ENCODE results near the gene SLC35G3. TPM values are rescaled to one million over a fixed set of nuclear protein-coding genes. Genes with fewer than 3 reads are reported as not detected.

SLC35G3 gene
- total and polyA plus RNA-seq, 2 of the 13 experiments (the other 11 are each of a cell fraction or from before 2014, with no cell fraction given): not detected

GRCh38 chr17:35229638-35230037 lies 35.4 kb upstream of the SLC35G3 start:
- H3K4me2 ChIP-seq (ENCODE audit: low read depth, low read length): no peak overlapping the region
- DNase-seq (ENCODE audit: low spot score) (no peak), FAIRE-seq (no peak), ATAC-seq (no peak)
- H3K27me3 ChIP-seq (ENCODE audit: control insufficient read depth in 1 of 2, insufficient read depth in 2 of 2, low read length in 2 of 2): peaks cover 0 to 3% of the 10 kb centered on the region in 2 experiments; a peak in 2 of 5 replicates
- in situ Hi-C loops (cut with HindIII; ENCODE audit: extremely low pct_ligation_motif_present, low pct_unique_long_range_greater_than_20kb): no loop called here
- H3K4me1 ChIP-seq (ENCODE audit: insufficient read depth, low read length): no peaks in the 10 kb centered on the region
- H3K4me3 ChIP-seq (replicated peaks in 1 of 3; ENCODE audit: insufficient read depth in 1 of 3, low read depth in 2 of 3, low read length in 3 of 3): no peak overlapping the region
- no peak overlapping the region for H2AFZ ChIP-seq (ENCODE audit: low read length)
- H3K27ac ChIP-seq (ENCODE audit: extremely low read length, insufficient read depth, low read length): no peak overlapping the region
- H3K36me3 ChIP-seq (replicated peaks in 1 of 2; ENCODE audit: control insufficient read depth in 1 of 2, insufficient read depth in 2 of 2, low read length in 2 of 2): no peaks in the 10 kb centered on the region
- 0% methylated on average over 1 of the region's 1 CpG for WGBS (ENCODE audit: low lambda C conversion rate)
- ChIA-PET POLR2A (no interaction called here), CTCF (ENCODE audit: low intra/inter-chr PET ratio, low total read pairs) (no interaction called here)
- H3K9ac ChIP-seq (ENCODE audit: insufficient read depth, low read depth, low read length): no peak overlapping the region
- BruUV-seq (replicated peaks): no TSS peak
- TF ChIP-seq MXI1 (IDR thresholded peaks at IDR 0.05; ENCODE audit: borderline replicate concordance, low read depth, low read length): no peak
- TF ChIP-seq ZNF570 (CRISPR knock-in tag; IDR thresholded peaks at IDR 0.05; ENCODE audit: borderline replicate concordance): no peak
- no peak for TF ChIP-seq ZNF703 (CRISPR knock-in tag; IDR thresholded peaks at IDR 0.05; ENCODE audit: borderline replicate concordance)
- no peaks in the 10 kb centered on the region for H3K79me2 ChIP-seq (ENCODE audit: insufficient read depth, low read length)
- H4K20me1 ChIP-seq (ENCODE audit: insufficient read depth, low read length): no peaks in the 10 kb centered on the region
- intact Hi-C loops (cut with micrococcal nuclease; ENCODE audit: unreplicated experiment): no loop called here
- H3K9me3 ChIP-seq (ENCODE audit: low read length): no peaks in the 10 kb centered on the region

GRCh38 chr17:35227546-35227945 lies 33.4 kb upstream of the SLC35G3 start:
- in situ Hi-C loops (cut with HindIII; ENCODE audit: extremely low pct_ligation_motif_present, low pct_unique_long_range_greater_than_20kb): no loop called here
- ChIA-PET POLR2A (no interaction called here), CTCF (ENCODE audit: low intra/inter-chr PET ratio, low total read pairs) (no interaction called here)
- Histone ChIP-seq H3K79me2 (ENCODE audit: insufficient read depth, low read length) (no peaks in the 10 kb centered on the region), H4K20me1 (ENCODE audit: insufficient read depth, low read length) (no peaks in the 10 kb centered on the region), H3K4me1 (ENCODE audit: insufficient read depth, low read length) (no peaks in the 10 kb centered on the region), H2AFZ (ENCODE audit: low read length) (no peak overlapping the region), H3K36me3 (replicated peaks in 1 of 2; ENCODE audit: control insufficient read depth in 1 of 2, insufficient read depth in 2 of 2, low read length in 2 of 2) (no peaks in the 10 kb centered on the region), H3K4me3 (replicated peaks in 1 of 3; ENCODE audit: insufficient read depth in 1 of 3, low read depth in 2 of 3, low read length in 3 of 3) (no peak overlapping the region), H3K9me3 (ENCODE audit: low read length) (peaks cover 3% of the 10 kb centered on the region; the same call in 1 of the 2 replicates), H3K9ac (ENCODE audit: insufficient read depth, low read depth, low read length) (no peak overlapping the region), H3K27me3 (ENCODE audit: control insufficient read depth in 1 of 2, insufficient read depth in 2 of 2, low read length in 2 of 2) (peaks cover 0 to 3% of the 10 kb centered on the region in 2 experiments; a peak in 2 of 5 replicates), H3K4me2 (ENCODE audit: low read depth, low read length) (no peak overlapping the region), H3K27ac (ENCODE audit: extremely low read length, insufficient read depth, low read length) (no peak overlapping the region)
- no peak for FAIRE-seq
- BruUV-seq (replicated peaks): no TSS peak
- TF ChIP-seq ELF4 (CRISPR knock-in tag; IDR thresholded peaks at IDR 0.05; ENCODE audit: borderline replicate concordance): no peak
- no peak for TF ChIP-seq NFIB (CRISPR knock-in tag; IDR thresholded peaks at IDR 0.05; ENCODE audit: borderline replicate concordance)
- no peak for ATAC-seq
- 53% methylated on average over 2 of the region's 2 CpGs for WGBS (ENCODE audit: low lambda C conversion rate)
- no peak for DNase-seq (ENCODE audit: low spot score)
- intact Hi-C loops (cut with micrococcal nuclease; ENCODE audit: unreplicated experiment): no loop called here
